Ectodermal cell (in vitro differentiated cells): ENCODE data around the gene HIVEP3.

Source experiments
- H3K27ac ChIP-seq: 2 replicates; pipeline ENCODE4 v1.7.0; 2013; ENCODE audit warnings: mild to moderate bottlenecking, low read depth, low read length; ENCODE audit not compliant: insufficient read depth, poor library complexity, severe bottlenecking
- H3K27me3 ChIP-seq: 2 replicates; pipeline ENCODE4 v1.7.0; 2013; ENCODE audit warnings: mild to moderate bottlenecking, low read length; ENCODE audit not compliant: insufficient read depth, control insufficient read depth, poor library complexity, severe bottlenecking
- H3K36me3 ChIP-seq: one replicate; pipeline ENCODE4 v1.7.0; 2013; ENCODE audit warnings: low read length; ENCODE audit not compliant: control insufficient read depth, insufficient read depth
- H3K4me1 ChIP-seq: one replicate; pipeline ENCODE4 v1.7.0; 2013; ENCODE audit warnings: low read length; ENCODE audit not compliant: control insufficient read depth, insufficient read depth
- H3K4me3 ChIP-seq: 2 replicates; pipeline ENCODE4 v1.7.0; 2013; ENCODE audit warnings: low read depth, low read length, control low read depth; ENCODE audit not compliant: insufficient read depth
- H3K9me3 ChIP-seq: 2 replicates; pipeline ENCODE4 v1.7.0; 2013; ENCODE audit warnings: mild to moderate bottlenecking, low read length, moderate library complexity; ENCODE audit not compliant: control insufficient read depth
- WGBS, 2 experiments: methylation state at CpG; one replicate each; pipeline ENCODE4 v1.1.7; 2013; ENCODE audit warnings: missing lambda C conversion rate in 2 of 2; 5-methylcytosine and 5-hydroxymethylcytosine counted together

Gene HIVEP3

GRCh38 chr1:41508290-41508689 lies 410.4 kb downstream of the HIVEP3 start:
- H3K9me3 ChIP-seq: no peaks in the 10 kb centered on the region
- no peak overlapping the region for H3K27ac ChIP-seq
- no peak overlapping the region for H3K4me3 ChIP-seq
- H3K36me3 ChIP-seq: no peaks in the 10 kb centered on the region
- 83 to 89% methylated on average over 2 of the region's 2 CpGs for WGBS, 2 experiments
- H3K4me1 ChIP-seq: peaks cover 6% of the 10 kb centered on the region
- H3K27me3 ChIP-seq: no peaks in the 10 kb centered on the region

DNA sequence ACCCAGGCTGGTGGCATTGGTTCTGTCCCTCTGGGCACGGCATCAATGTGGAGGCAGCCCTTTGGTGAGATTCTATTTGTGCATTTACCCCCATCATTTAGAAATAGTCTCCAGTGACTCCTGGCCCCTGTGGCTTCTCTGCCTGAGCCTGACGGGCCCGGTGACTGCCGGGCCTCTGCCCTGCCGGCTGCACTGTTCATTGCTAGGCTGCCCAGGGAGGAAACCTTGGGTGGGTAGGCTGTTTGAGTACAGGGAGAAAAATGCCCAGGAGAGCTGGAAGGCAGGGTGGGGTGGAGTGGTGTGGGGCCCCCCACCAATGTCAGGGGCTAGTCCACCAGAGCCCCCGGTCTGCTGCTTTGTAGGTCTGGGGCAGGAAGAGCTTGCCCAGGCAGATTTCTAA lies 410.9 kb downstream of the HIVEP3 start:
- Histone ChIP-seq H3K27me3 (no peaks in the 10 kb centered on the region), H3K4me3 (no peak overlapping the region), H3K9me3 (no peaks in the 10 kb centered on the region), H3K36me3 (no peaks in the 10 kb centered on the region), H3K27ac (no peak overlapping the region), H3K4me1 (peaks cover 6% of the 10 kb centered on the region)
- WGBS, 2 experiments: 93 to 95% methylated on average over 6 of the region's 6 CpGs

DNA sequence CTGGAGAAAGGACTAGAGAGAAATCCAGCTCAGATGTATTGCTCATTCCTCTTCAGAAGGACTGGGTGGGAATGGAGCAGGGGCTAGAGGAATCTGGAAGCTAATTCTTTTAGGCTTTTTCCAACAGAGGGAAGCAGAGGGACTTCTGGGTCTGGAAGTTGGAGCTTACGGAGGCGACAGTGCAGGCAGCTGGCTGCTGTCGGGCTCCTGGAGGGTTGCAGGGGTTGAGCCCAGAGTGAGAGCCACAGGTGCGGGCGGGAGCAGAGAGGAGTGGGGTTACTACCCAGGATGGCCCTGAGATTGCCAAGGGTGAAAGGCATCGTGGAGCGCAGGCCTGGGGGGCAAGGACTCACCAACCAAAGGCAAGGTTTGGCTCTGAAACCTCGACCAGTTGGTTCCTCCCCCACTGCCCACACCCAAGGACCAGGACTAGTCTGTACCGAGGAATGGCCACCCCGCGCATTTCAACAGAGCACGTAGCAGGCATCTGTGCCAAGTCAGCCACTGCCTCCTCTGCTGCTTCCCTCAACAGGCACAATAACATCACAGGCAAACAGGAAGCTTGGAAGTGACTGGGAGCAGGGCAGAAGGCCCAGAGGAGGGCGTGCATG lies 411.5 kb downstream of the HIVEP3 start:
- 85 to 87% methylated on average over 13 of the region's 13 CpGs for WGBS, 2 experiments
- no peaks in the 10 kb centered on the region for H3K9me3 ChIP-seq
- no peaks in the 10 kb centered on the region for H3K27me3 ChIP-seq
- H3K4me1 ChIP-seq: peaks cover 6% of the 10 kb centered on the region
- H3K4me3 ChIP-seq: no peak overlapping the region
- H3K36me3 ChIP-seq: no peaks in the 10 kb centered on the region
- no peak overlapping the region for H3K27ac ChIP-seq

DNA sequence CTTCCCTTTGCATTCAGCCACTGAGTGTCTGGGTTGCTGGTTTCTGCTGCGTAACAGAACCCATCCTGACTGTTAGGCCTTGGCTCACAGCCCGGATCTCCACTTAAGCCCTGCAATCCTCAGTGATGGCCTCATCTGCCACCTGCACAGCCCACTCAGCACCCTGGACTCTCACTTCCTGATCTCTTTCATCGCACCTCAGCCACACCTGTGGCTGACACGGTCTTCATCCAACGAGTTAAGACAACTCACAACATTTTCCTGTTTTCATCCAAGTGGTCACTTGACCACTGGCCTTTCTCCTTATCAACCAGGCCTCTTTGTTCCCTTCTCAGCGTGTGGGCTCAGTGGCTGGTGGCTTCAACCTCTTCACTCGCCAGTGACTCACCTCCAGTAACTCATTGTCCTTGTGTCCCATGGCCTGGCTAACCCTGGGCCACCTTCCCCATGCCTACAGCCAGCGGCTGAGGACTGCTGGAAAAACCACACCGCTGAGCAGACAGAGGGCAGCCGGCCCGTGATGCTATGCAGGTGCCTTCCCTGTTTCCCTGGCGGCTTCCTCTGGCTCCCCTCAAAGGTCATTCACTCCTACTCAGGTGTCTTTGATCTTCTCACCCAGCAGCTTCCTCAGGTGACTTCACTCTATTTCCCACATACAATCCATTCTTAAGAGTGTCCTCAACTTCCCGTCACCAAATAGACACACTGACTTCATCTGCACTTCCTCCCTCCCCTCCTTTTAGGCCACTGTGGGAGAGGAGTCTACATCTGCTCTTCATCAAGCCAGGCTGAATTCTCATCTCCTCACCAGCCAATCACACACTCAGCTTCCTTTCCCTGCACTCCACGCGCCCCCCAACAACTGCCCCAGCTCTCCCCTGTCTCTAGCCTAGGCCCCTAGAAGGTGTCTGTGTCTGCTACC lies 414.3 kb downstream of the HIVEP3 start:
- Histone ChIP-seq H3K9me3 (no peaks in the 10 kb centered on the region), H3K4me3 (no peak overlapping the region), H3K36me3 (no peaks in the 10 kb centered on the region), H3K4me1 (peaks cover 6% of the 10 kb centered on the region), H3K27me3 (no peaks in the 10 kb centered on the region), H3K27ac (no peak overlapping the region)
- 90 to 92% methylated on average over 15 of the region's 15 CpGs for WGBS, 2 experiments

- Histone ChIP-seq H3K4me1 (peaks cover 6% of the 10 kb centered on the region), H3K9me3 (no peaks in the 10 kb centered on the region), H3K4me3 (no peak overlapping the region), H3K36me3 (no peaks in the 10 kb centered on the region), H3K27me3 (no peaks in the 10 kb centered on the region), H3K27ac (no peak overlapping the region)
- WGBS, 2 experiments: 86% methylated on average over 11 of the region's 11 CpGs
Observed at GRCh38 chr1:41503538-41504113, 415.1 kb downstream of the HIVEP3 start.

GRCh38 chr1:41502912-41503311 lies 415.8 kb downstream of the HIVEP3 start:
- H3K36me3 ChIP-seq: no peaks in the 10 kb centered on the region
- H3K27me3 ChIP-seq: no peaks in the 10 kb centered on the region
- H3K9me3 ChIP-seq: no peaks in the 10 kb centered on the region
- peaks cover 6% of the 10 kb centered on the region for H3K4me1 ChIP-seq
- 92 to 95% methylated on average over 5 of the region's 5 CpGs for WGBS, 2 experiments
- H3K27ac ChIP-seq: no peak overlapping the region
- no peak overlapping the region for H3K4me3 ChIP-seq

DNA sequence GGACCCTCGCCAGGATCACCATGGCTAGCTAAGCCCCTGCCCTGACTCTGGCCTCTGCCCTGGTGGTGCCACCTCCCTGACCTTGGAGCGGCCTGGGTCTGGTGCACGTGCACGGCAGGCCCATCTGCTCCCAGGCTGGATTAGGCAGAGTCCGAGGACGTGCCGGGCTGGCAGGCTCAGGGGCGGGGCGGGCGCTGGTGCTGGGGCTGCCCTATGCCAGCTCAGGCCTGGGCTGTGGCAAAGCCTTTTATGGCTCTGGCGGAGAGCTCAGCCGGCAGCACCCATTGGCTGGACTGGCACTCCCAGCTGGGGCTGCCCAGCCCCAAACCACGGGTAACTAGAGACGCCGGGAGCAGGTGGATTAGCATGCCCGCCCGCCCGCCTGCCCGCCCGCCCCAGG lies 417.1 kb downstream of the HIVEP3 start:
- H3K4me1 ChIP-seq: peaks cover 8% of the 10 kb centered on the region
- whole genome bisulfite sequencing, 2 experiments: 94 to 95% methylated on average over 20 of the region's 20 CpGs

GRCh38 chr1:41500781-41501518 lies 417.8 kb downstream of the HIVEP3 start:
- Histone ChIP-seq H3K36me3 (no peaks in the 10 kb centered on the region), H3K4me1 (peaks cover 12% of the 10 kb centered on the region), H3K9me3 (no peaks in the 10 kb centered on the region), H3K4me3 (no peak overlapping the region), H3K27me3 (no peaks in the 10 kb centered on the region), H3K27ac (no peak overlapping the region)
- WGBS, 2 experiments: 88 to 92% methylated on average over 7 of the region's 7 CpGs

More for the DNA sequence above, 417.1 kb downstream of the HIVEP3 start:
- H3K9me3 ChIP-seq: no peaks in the 10 kb centered on the region
- H3K4me3 ChIP-seq: no peak overlapping the region
- H3K36me3 ChIP-seq: no peaks in the 10 kb centered on the region
- H3K27ac ChIP-seq: no peak overlapping the region
- no peaks in the 10 kb centered on the region for H3K27me3 ChIP-seq

- no peak overlapping the region for H3K4me3 ChIP-seq
- H3K9me3 ChIP-seq: no peaks in the 10 kb centered on the region
- H3K27ac ChIP-seq: no peak overlapping the region
- WGBS, 2 experiments: 90 to 95% methylated on average over 10 of the region's 10 CpGs
- no peaks in the 10 kb centered on the region for H3K27me3 ChIP-seq
- H3K36me3 ChIP-seq: no peaks in the 10 kb centered on the region
- H3K4me1 ChIP-seq: peaks cover 12% of the 10 kb centered on the region
Observed at GRCh38 chr1:41500378-41500777, 418.3 kb downstream of the HIVEP3 start.

DNA sequence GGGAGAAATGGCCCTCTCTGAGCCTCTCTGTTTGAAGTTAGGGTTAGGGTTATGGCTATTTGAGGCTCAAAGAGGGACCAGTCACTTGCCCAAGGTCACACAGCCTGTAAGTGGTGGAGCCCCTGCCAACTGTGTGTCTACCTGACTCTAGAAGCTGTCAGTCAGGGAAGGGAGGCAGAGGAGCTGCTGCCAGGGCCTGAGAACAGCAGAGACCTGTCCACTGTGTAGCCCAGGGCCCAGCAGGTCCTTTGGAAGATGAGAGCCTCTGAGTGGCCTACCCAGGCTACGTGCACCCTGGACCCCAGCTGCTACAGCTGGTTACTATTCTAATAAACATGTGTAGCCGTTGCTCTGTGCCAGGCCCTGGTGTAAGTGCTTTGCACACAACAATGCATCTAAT lies 419.1 kb downstream of the HIVEP3 start:
- H3K27me3 ChIP-seq: no peaks in the 10 kb centered on the region
- 92 to 95% methylated on average over 2 of the region's 2 CpGs for WGBS, 2 experiments

More for the DNA sequence above, 419.1 kb downstream of the HIVEP3 start:
- Histone ChIP-seq H3K4me1 (peaks cover 12% of the 10 kb centered on the region), H3K27ac (no peak overlapping the region), H3K4me3 (no peak overlapping the region), H3K36me3 (no peaks in the 10 kb centered on the region), H3K9me3 (no peaks in the 10 kb centered on the region)
